HEK293T (cell line): ENCODE data around the gene PGA4.

Experiments
- ARNT ChIP-seq: fragments of 450-650 bp; IDR thresholded peaks from 2 replicates; pipeline ENCODE4 v1.6.1; 2017; ENCODE audit warnings: mild to moderate bottlenecking
- BHLHE40 ChIP-seq: fragments of 450-650 bp; IDR thresholded peaks from 2 replicates; pipeline ENCODE4 v1.6.1; 2016; ENCODE audit warnings: mild to moderate bottlenecking, moderate library complexity, borderline replicate concordance
- CTBP1 ChIP-seq: fragments of 450-650 bp; IDR thresholded peaks from 2 replicates; pipeline ENCODE4 v1.6.1; 2016; ENCODE audit warnings: borderline replicate concordance
- ELF4 ChIP-seq: fragments of 450-650 bp; IDR thresholded peaks from 2 replicates; pipeline ENCODE4 v1.6.1; 2017; ENCODE audit warnings: antibody characterized with exemption
- FOXA1 ChIP-seq: fragments of 450-650 bp; IDR thresholded peaks from 2 replicates; pipeline ENCODE4 v1.6.1; 2016; ENCODE audit warnings: mild to moderate bottlenecking
- FOXK2 ChIP-seq: fragments of 450-650 bp; IDR thresholded peaks from 2 replicates; pipeline ENCODE4 v1.6.1; 2016; ENCODE audit warnings: mild to moderate bottlenecking
- FOXM1 ChIP-seq: fragments of 450-650 bp; IDR thresholded peaks from 2 replicates; pipeline ENCODE4 v1.6.1; 2017; ENCODE audit warnings: mild to moderate bottlenecking, borderline replicate concordance
- HDGF ChIP-seq: fragments of 450-650 bp; IDR thresholded peaks from 2 replicates; pipeline ENCODE4 v1.6.1; 2017; ENCODE audit warnings: antibody characterized with exemption, borderline replicate concordance
- L3MBTL2 ChIP-seq: fragments of 450-650 bp; conservative IDR thresholded peaks from 2 replicates; pipeline ENCODE4 v1.6.1; 2016; ENCODE audit warnings: mild to moderate bottlenecking
- NFRKB ChIP-seq: fragments of 450-650 bp; IDR thresholded peaks from 2 replicates; pipeline ENCODE4 v1.6.1; 2016; ENCODE audit warnings: mild to moderate bottlenecking, moderate library complexity
- PKNOX1 ChIP-seq: fragments of 450-650 bp; IDR thresholded peaks from 2 replicates; pipeline ENCODE4 v1.6.1; 2016
- SP1 ChIP-seq: fragments of 450-650 bp; IDR thresholded peaks from 2 replicates; pipeline ENCODE4 v1.6.1; 2017
- TARDBP ChIP-seq: fragments of 450-650 bp; IDR thresholded peaks from 2 replicates; pipeline ENCODE4 v1.6.1; 2016
- ZNF384 ChIP-seq: fragments of 450-650 bp; IDR thresholded peaks from 2 replicates; pipeline ENCODE4 v1.6.1; 2016

- TF ChIP-seq L3MBTL2 (no peak), SP1 (no peak), NFRKB (no peak), CTBP1 (no peak), ZNF384 (no peak), FOXM1 (no peak), ARNT (no peak), BHLHE40 (no peak), TARDBP (no peak), ELF4 (no peak), FOXK2 (no peak), HDGF (no peak), FOXA1 (no peak), PKNOX1 (no peak)
These were observed 58.0 kb downstream of the PGA4 start for GRCh38 chr11:61279934-61280659.
